WTC11 (cell line): Measurements from ENCODE around the gene ZNF582. TPM values are rescaled to one million over a fixed set of nuclear protein-coding genes. Genes with fewer than 3 reads are reported as not detected.

Experiments used
- ATAC-seq: fragments of 200-7000 bp; cut with Tn5 transposase; 2 replicates; pipeline ENCODE4 v1.10.0; 2021; ENCODE audit warnings: mild to moderate bottlenecking, moderate library complexity
- CTCF ChIA-PET: fragments of 300-600 bp; sonication (Branson Sonifier 250); formaldehyde crosslinking; loops from one replicate; lab custom pipeline; 2021; ENCODE audit warnings: antibody characterized with exemption; lab: Charles Lee
- POLR2A ChIA-PET: fragments of 350-600 bp; sonication (Branson Sonifier 250); formaldehyde crosslinking; loops from one replicate; lab custom pipeline; 2021; ENCODE audit warnings: antibody characterized with exemption; lab: Charles Lee
- DNase-seq: peaks from one replicate; pipeline ENCODE4 v3.0.0; 2021; ENCODE audit warnings: low spot score
- H3K27ac Mint-ChIP-seq: 2 replicates; pipeline ENCODE4 v1.8.0; 2021; ENCODE audit warnings: mixed read lengths
- H3K27me3 Mint-ChIP-seq: 2 replicates; pipeline ENCODE4 v1.8.0; 2021; ENCODE audit warnings: low read depth, mild to moderate bottlenecking, moderate library complexity, mixed read lengths
- H3K36me3 Mint-ChIP-seq: 2 replicates; pipeline ENCODE4 v1.8.0; 2021; ENCODE audit warnings: mixed read lengths
- H3K4me1 Mint-ChIP-seq: 2 replicates; pipeline ENCODE4 v1.8.0; 2022; ENCODE audit warnings: mixed read lengths
- H3K4me3 Mint-ChIP-seq: 2 replicates; pipeline ENCODE4 v1.8.0; 2021; ENCODE audit warnings: mild to moderate bottlenecking, moderate library complexity, mixed read lengths
- H3K9me3 Mint-ChIP-seq: 2 replicates; pipeline ENCODE4 v1.8.0; 2021; ENCODE audit warnings: mixed read lengths
- AFF4 ChIP-seq: sonication (generic); formaldehyde crosslinking; IDR thresholded peaks from 2 replicates; pipeline ENCODE4 v1.8.1; 2023; ENCODE audit warnings: mild to moderate bottlenecking, missing genetic modification reagents, borderline replicate concordance
- AR ChIP-seq: fragments of 250-450 bp; sonication (Bioruptor Pico); IDR thresholded peaks from 2 replicates; pipeline ENCODE4 v1.9.0; 2021; ENCODE audit warnings: mild to moderate bottlenecking
- ATF6 ChIP-seq: sonication (generic); formaldehyde crosslinking; IDR thresholded peaks from 2 replicates; pipeline ENCODE4 v1.8.1; 2023; ENCODE audit warnings: mild to moderate bottlenecking, missing genetic modification reagents
- CDX4 ChIP-seq: fragments of 250-450 bp; sonication (Bioruptor Pico); IDR thresholded peaks from 2 replicates; pipeline ENCODE4 v1.9.0; 2021; ENCODE audit warnings: moderate library complexity, mild to moderate bottlenecking, inconsistent platforms, borderline replicate concordance
- CREB1 ChIP-seq: sonication (generic); formaldehyde crosslinking; IDR thresholded peaks from 2 replicates; pipeline ENCODE4 v1.8.0; 2023; ENCODE audit warnings: mild to moderate bottlenecking, missing genetic modification reagents
- CTCF ChIP-seq: fragments of 200-600 bp; IDR thresholded peaks from 2 replicates; pipeline ENCODE4 v1.8.0; 2022; ENCODE audit warnings: antibody characterized with exemption
- E2F4 ChIP-seq: sonication (generic); formaldehyde crosslinking; IDR thresholded peaks from 2 replicates; pipeline ENCODE4 v1.8.1; 2022; ENCODE audit warnings: low read depth, mild to moderate bottlenecking, moderate library complexity, missing genetic modification reagents, borderline replicate concordance
- ETV6 ChIP-seq: sonication (generic); formaldehyde crosslinking; IDR thresholded peaks from 2 replicates; pipeline ENCODE4 v1.8.1; 2022; ENCODE audit warnings: mild to moderate bottlenecking, missing genetic modification reagents
- SMAD4 ChIP-seq: sonication (generic); formaldehyde crosslinking; IDR thresholded peaks from 2 replicates; pipeline ENCODE4 v1.8.0; 2022; ENCODE audit warnings: mild to moderate bottlenecking, missing genetic modification reagents
- SOX15 ChIP-seq: fragments of 250-450 bp; sonication (Bioruptor Pico); IDR thresholded peaks from 2 replicates; pipeline ENCODE4 v1.9.0; 2021; ENCODE audit warnings: mild to moderate bottlenecking
- ZNF317 ChIP-seq: sonication (generic); formaldehyde crosslinking; IDR thresholded peaks from 2 replicates; pipeline ENCODE4 v1.8.1; 2023; ENCODE audit warnings: low read depth, mild to moderate bottlenecking, moderate library complexity, missing genetic modification reagents, borderline replicate concordance
- ZNF396 ChIP-seq: fragments of 250-450 bp; sonication (Bioruptor Pico); IDR thresholded peaks from 2 replicates; pipeline ENCODE4 v1.8.0; 2021; ENCODE audit warnings: mild to moderate bottlenecking, moderate library complexity, borderline replicate concordance
- total RNA-seq: library from RNA; stranded (reverse); gene quantifications from 3 replicates; pipeline ENCODE4 v1.2.3, GENCODE V29; 2021

ZNF582 gene
- total RNA-seq, 1 experiment from 2014 or later: 3.5 TPM

GRCh38 chr19:56360841-56361240, 32.5 kb downstream of the ZNF582 start:
- H3K4me3 Mint-ChIP-seq: no peak overlapping the region
- TF ChIP-seq E2F4 (CRISPR knock-in tag) (no peak), ZNF317 (CRISPR knock-in tag) (no peak), ATF6 (CRISPR knock-in tag) (no peak), ZNF396 (CRISPR knock-in tag) (no peak), SOX15 (CRISPR knock-in tag) (no peak), SMAD4 (CRISPR knock-in tag) (no peak), CDX4 (CRISPR knock-in tag) (no peak), CREB1 (CRISPR knock-in tag) (no peak), AR (CRISPR knock-in tag) (no peak), CTCF (no peak), ETV6 (CRISPR knock-in tag) (no peak), AFF4 (no peak)
- H3K27ac Mint-ChIP-seq: no peak overlapping the region
- POLR2A ChIA-PET: no interaction called here
- no peaks in the 10 kb centered on the region; the same call in 1 of the 2 replicates for H3K27me3 Mint-ChIP-seq
- no peaks in the 10 kb centered on the region for H3K4me1 Mint-ChIP-seq
- CTCF ChIA-PET: no interaction called here
- no peak for DNase-seq
- no peak for ATAC-seq
- peaks cover 69% of the 10 kb centered on the region for H3K36me3 Mint-ChIP-seq
- H3K9me3 Mint-ChIP-seq: peaks cover 67% of the 10 kb centered on the region

- no peak for TF ChIP-seq AFF4
- Mint-ChIP-seq H3K9me3 (peaks cover 38% of the 10 kb centered on the region), H3K4me3 (no peak overlapping the region), H3K36me3 (peaks cover 37% of the 10 kb centered on the region), H3K27me3 (no peaks in the 10 kb centered on the region; the same call in 1 of the 2 replicates), H3K27ac (no peak overlapping the region), H3K4me1 (0 out of 2 replicates have a peak, but pooled peaks cover 4% of the 10 kb centered on the region)
- ATAC-seq (no peak), DNase-seq (no peak)
- ChIA-PET POLR2A (no interaction called here), CTCF (no interaction called here)
Observed at GRCh38 chr19:56356944-56357343, 36.4 kb downstream of the ZNF582 start.
